Memory B cell (primary cell): ENCODE measurements around the gene SOX8.
A peak's percentile ranks its signal among the peaks of the same experiment; 100 is the strongest.
"Not testable (repeated sequence)": the region's sequence is repeated elsewhere in the genome, so short reads cannot be mapped to it uniquely, and the experiment has no call there.

Experiments
- ATAC-seq: fragments of 150-1000 bp; cut with Tn5 transposase; 2 replicates; pipeline ENCODE4 v1.10.0; 2021; ENCODE audit warnings: low read depth, mild to moderate bottlenecking, moderate library complexity
- DNase-seq, 2 donors: peaks; one replicate each; pipeline ENCODE4 v3.0.0; 2022; ENCODE audit warnings: low spot score in 2 of 2
- H3K27ac Mint-ChIP-seq: one replicate; pipeline ENCODE4 v1.8.0; 2022; ENCODE audit warnings: mild to moderate bottlenecking, moderate library complexity, mixed read lengths
- H3K27me3 Mint-ChIP-seq: one replicate; pipeline ENCODE4 v1.8.0; 2022; ENCODE audit warnings: mixed read lengths
- H3K36me3 Mint-ChIP-seq: one replicate; pipeline ENCODE4 v1.8.0; 2022; ENCODE audit warnings: mild to moderate bottlenecking, mixed read lengths
- H3K4me1 Mint-ChIP-seq: one replicate; pipeline ENCODE4 v1.8.0; 2022; ENCODE audit warnings: mixed read lengths
- H3K4me3 Mint-ChIP-seq: one replicate; pipeline ENCODE4 v1.8.0; 2022; ENCODE audit warnings: mild to moderate bottlenecking, moderate library complexity, mixed read lengths
- H3K9me3 Mint-ChIP-seq: one replicate; pipeline ENCODE4 v1.8.0; 2022; ENCODE audit warnings: mixed read lengths

The SOX8 gene

DNA sequence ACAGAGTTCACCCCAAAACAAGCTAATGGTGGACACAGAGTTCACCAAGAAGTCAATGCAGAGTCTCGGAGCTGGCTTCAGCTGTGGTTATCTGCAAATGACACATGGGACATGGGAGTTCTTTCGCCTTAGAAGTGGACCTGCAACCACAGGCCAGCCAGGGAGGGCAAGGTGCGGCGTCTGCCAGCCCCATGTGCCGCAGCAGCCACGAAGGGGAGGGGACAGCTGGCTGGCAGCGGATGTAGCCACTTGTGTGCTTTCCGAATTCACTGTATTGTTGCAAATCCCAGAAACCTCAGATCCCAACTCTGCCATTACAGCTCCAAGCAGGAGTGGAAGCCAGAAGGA is 35.5 kb upstream of the SOX8 start:
- H3K27ac Mint-ChIP-seq, result no peak overlapping the region
- no peaks in the 10 kb centered on the region for H3K27me3 Mint-ChIP-seq
- H3K36me3 Mint-ChIP-seq, result peaks cover 39% of the 10 kb centered on the region
- peaks cover 11% of the 10 kb centered on the region for H3K9me3 Mint-ChIP-seq
- no peak overlapping the region for H3K4me3 Mint-ChIP-seq
- DNase-seq (no peak), ATAC-seq (no peak)
- no peaks in the 10 kb centered on the region for H3K4me1 Mint-ChIP-seq

DNA sequence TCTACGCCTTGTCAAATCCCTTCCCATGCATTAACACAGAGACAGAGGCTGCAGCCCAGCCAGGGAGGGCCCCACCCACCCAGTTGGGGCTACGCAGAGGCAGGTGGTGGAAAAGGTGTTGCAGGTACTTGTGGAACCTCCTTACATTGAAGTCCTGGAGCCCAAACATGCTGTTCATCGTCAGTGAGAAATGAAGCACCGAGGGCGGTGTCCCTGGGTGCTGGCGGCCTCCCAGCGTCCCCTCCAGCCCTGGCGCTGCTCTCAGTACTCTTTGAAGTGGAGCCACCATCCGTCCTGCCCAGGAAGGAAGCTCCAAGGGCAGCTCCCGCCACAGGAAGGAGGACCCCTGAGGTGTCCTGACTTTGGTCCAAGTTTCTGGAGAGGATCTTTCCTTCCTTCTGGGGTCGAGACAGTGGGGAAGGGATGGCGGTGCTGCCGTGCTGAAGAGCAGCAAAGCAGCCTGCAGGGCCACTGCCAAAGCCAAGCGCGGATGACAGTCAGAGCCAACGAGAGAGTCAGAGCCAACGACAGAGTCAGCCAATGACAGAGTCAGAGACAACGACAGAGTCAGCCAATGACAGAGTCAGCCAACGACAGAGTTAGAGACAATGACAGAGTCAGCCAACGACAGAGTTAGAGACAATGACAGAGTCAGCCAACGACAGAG is 34.2 kb upstream of the SOX8 start:
- Mint-ChIP-seq H3K27ac (no peak overlapping the region), H3K27me3 (no peaks in the 10 kb centered on the region), H3K36me3 (peaks cover 33% of the 10 kb centered on the region), H3K4me3 (no peak overlapping the region), H3K9me3 (peaks cover 7% of the 10 kb centered on the region), H3K4me1 (peaks cover under 1% of the 10 kb centered on the region)
- ATAC-seq (no peak), DNase-seq (no peak)

DNA sequence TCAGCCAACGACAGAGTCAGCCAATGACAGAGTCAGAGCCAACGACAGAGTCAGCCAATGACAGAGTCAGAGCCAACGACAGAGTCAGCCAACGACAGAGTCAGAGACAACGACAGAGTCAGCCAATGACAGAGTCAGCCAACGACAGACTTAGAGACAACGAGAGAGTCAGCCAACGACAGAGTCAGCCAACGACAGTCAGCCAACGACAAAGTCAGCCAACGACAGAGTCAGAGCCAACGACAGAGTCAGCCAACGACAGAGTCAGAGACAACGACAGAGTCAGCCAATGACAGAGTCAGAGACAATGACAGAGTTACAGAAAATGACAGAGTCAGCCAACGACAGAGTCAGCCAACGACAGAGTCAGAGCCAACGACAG is 33.7 kb upstream of the SOX8 start:
- ATAC-seq, H3K27ac Mint-ChIP-seq, DNase-seq, H3K4me3 Mint-ChIP-seq, H3K9me3 Mint-ChIP-seq, H3K27me3 Mint-ChIP-seq, H3K4me1 Mint-ChIP-seq: not testable (repeated sequence)
- peaks cover 30% of the 10 kb centered on the region for H3K36me3 Mint-ChIP-seq

DNA sequence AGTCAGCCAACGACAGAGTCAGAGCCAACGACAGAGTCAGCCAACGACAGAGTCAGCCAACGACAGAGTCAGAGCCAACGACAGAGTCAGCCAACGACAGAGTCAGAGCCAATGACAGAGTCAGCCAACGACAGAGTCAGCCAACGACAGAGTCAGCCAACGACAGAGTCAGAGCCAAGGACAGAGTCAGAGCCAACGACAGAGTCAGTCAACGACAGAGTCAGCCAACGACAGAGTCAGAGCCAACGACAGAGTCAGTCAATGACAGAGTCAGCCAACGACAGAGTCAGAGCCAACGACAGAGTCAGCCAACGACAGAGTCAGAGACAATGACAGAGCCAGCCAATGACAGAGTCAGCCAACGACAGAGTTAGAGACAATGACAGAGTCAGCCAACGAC is 32.8 kb upstream of the SOX8 start:
- not testable (repeated sequence) for DNase-seq, H3K27me3 Mint-ChIP-seq, ATAC-seq, H3K4me3 Mint-ChIP-seq, H3K27ac Mint-ChIP-seq, H3K9me3 Mint-ChIP-seq, H3K4me1 Mint-ChIP-seq
- peaks cover 29% of the 10 kb centered on the region for H3K36me3 Mint-ChIP-seq

DNA sequence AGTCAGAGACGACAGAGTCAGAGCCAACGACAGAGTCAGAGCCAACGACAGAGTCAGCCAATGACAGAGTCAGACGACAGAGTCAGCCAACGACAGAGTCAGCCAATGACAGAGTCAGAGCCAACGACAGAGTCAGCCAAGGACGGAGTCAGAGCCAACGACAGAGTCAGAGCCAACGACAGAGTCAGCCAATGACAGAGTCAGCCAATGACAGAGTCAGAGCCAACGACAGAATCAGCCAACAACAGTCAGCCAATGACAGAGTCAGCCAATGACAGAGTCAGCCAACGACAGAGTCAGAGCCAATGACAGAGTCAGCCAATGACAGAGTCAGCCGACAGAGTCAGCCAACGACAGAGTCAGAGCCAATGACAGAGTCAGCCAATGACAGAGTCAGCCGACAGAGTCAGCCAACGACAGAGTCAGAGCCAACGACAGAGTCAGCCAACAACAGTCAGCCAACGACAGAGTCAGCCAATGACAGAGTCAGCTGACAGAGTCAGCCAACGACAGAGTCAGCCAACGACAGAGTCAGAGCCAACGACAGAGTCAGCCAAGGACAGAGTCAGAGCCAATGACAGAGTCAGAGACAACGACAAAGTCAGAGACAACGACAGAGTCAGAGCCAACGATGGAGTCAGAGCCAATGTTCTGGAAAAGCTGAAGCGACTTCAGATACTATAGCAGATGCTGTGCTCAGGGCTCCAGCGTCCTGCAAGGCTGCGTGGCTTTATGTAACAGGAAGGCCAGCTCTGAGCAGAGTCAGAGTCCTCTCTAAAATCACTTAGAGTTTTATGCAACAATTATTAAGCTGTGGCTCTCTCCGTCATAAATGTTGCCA is 30.6 kb upstream of the SOX8 start:
- H3K9me3 Mint-ChIP-seq, H3K27me3 Mint-ChIP-seq, H3K27ac Mint-ChIP-seq, H3K4me1 Mint-ChIP-seq, DNase-seq, H3K4me3 Mint-ChIP-seq, ATAC-seq: not testable (repeated sequence)
- peaks cover 24% of the 10 kb centered on the region for H3K36me3 Mint-ChIP-seq

DNA sequence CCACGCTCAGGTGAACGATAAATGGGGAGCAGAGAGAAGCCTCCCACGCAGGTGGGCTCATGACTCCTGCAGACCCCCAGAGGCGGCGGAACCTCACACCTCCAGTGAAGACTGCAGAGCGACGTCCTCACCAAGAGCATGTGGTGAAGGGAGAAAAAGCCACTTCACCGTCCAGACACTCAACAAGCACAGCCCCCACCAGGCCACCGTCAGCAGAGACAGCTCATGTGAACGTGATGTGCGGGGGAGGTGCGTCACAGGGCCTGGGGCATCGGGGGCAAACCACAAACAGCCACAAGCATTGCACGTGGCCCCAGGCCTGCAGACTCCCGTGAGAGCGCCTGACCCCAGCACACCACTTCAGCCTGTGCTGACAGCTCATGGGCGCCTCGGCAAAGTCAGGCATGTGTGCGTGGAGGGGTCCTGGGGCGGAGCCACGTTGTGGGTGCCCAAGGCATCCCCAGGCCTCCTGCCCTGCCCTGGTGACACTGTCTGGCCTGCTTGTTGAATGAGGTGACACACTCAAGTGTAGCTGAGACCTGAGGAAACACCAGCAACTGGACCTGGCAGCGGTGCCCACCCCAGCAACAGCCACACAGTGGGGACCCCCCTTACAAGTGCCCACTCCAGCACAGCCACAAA is 29.8 kb upstream of the SOX8 start:
- DNase-seq, result no peak
- no peak overlapping the region for H3K27ac Mint-ChIP-seq
- no peaks in the 10 kb centered on the region for H3K27me3 Mint-ChIP-seq
- H3K4me1 Mint-ChIP-seq, result peaks cover 6% of the 10 kb centered on the region
- no peak overlapping the region for H3K4me3 Mint-ChIP-seq
- no peaks in the 10 kb centered on the region for H3K9me3 Mint-ChIP-seq
- no peak for ATAC-seq
- H3K36me3 Mint-ChIP-seq, result peaks cover 25% of the 10 kb centered on the region

DNA sequence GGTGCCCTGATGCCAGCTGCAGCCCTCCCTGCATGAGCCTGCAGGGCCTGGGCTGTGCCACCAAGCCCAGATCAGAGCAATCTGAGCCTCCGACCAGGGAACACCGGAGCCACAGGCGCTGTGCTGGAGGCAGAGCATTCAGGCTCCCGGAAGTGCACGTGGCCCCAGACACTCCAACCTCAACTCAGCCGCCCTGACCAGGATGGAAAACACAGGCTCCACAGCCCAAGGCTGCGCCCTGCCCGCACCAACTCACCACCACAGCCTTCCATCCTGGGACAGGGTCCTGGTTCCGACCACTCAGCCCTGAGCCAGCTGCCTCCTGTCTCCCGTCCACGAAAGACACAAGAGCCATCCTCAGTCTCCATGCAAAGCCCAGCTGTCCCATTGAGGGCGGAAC is 29.2 kb upstream of the SOX8 start:
- Mint-ChIP-seq H3K4me1 (peaks cover 6% of the 10 kb centered on the region), H3K9me3 (no peaks in the 10 kb centered on the region), H3K27me3 (no peaks in the 10 kb centered on the region), H3K4me3 (no peak overlapping the region), H3K27ac (no peak overlapping the region), H3K36me3 (peaks cover 23% of the 10 kb centered on the region)
- ATAC-seq (no peak), DNase-seq (no peak)

DNA sequence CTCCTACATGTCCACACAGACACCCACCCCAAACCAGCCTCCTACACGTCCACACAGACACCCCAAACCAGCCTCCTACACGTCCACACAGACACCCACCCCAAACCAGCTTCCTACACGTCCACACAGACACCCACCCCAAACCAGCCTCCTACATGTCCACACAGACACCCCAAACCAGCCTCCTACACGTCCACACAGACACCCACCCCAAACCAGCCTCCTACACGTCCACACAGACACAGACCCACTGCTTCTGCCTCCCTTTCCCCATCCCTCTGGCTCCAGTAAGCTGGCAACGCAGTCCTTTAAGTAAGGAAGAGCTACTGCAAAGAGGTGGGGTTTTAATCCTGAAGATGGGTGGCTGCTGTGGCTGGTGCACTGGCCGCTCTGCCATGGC is 27.8 kb upstream of the SOX8 start:
- H3K9me3 Mint-ChIP-seq, H3K4me3 Mint-ChIP-seq, ATAC-seq, H3K27ac Mint-ChIP-seq, H3K4me1 Mint-ChIP-seq, H3K27me3 Mint-ChIP-seq, DNase-seq: not testable (repeated sequence)
- peaks cover 22% of the 10 kb centered on the region for H3K36me3 Mint-ChIP-seq

DNA sequence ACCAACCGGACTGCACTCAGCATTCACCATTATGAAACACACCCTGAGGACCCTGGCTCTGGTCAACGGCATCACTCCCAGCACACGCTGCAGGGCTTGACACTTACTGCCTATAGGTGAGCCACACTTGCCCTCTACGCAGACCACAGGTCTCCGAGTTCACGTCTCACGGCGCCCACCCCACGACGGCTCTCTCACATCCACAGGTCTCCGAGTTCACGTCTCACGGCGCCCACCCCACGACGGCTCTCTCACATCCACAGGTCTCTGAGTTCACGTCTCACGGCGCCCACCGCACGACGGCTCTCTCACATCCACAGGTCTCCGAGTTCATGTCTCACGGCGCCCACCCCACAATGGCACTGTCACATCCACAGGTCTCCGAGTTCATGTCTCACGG is 25.8 kb upstream of the SOX8 start:
- H3K27ac Mint-ChIP-seq, DNase-seq, ATAC-seq, H3K4me3 Mint-ChIP-seq, H3K27me3 Mint-ChIP-seq, H3K4me1 Mint-ChIP-seq, H3K9me3 Mint-ChIP-seq: not testable (repeated sequence)
- peaks cover 22% of the 10 kb centered on the region for H3K36me3 Mint-ChIP-seq

DNA sequence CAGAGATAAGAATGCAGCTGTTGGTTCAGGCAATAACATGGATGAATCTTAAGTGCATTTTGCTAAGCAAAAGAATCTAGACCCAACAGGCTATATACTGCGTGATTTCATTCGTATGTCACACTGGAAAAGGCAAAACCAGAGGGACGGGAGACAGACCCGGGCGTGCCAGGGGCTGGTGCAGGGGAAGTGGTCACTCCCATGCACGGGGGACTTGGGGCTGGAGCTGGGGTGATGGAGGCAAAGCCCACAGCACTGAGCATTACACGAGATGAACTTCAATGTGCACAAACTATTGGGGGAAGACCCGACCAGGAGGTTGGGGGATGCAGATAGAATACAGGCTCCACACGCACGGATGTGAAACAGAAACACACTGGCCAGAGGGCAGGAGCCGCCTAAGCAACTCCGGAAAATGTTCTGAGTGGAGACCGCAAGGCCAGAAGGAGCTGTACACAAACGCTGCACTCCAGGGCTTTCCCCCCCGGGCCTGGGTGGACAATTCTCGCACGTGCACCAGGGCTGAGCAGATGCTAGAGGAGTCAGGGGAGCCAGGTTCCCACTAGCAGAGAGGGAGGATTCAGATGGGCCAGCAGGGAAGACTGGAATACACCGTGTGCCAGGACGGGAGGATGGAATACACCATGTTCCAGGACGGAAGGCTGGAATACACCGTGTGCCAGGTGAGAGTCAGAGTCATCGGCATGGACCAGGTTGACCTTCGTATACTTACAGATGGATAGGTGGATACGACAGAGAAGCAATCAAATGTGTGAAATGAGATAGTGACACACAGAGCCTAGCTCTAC is 22.1 kb upstream of the SOX8 start:
- H3K27ac Mint-ChIP-seq, result no peak overlapping the region
- ATAC-seq, result no peak
- no peak overlapping the region for H3K4me3 Mint-ChIP-seq

DNA sequence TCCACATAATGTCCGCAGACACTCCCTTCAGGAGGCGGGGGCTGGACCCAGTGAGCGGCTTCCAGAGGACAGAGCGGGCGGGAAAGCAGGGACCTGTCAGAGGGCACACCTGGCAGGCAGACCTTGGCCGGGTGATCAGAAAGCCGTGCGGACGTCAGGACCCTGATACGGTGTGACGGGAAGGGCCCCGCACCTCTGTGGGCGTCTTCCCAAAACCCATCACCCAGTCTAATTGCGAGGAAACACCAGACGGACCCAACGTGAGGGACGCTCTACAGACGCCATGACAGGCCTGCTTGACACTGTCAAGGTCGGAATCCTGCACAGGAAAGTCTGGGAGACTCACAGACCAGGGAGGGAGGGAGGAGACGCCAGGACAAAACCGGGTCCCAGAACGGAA is 19.2 kb upstream of the SOX8 start:
- H3K36me3 Mint-ChIP-seq, result peaks cover 20% of the 10 kb centered on the region
- peaks cover 9% of the 10 kb centered on the region for H3K4me1 Mint-ChIP-seq

More for the DNA sequence above, 22.1 kb upstream of the SOX8 start:
- no peaks in the 10 kb centered on the region for H3K9me3 Mint-ChIP-seq
- H3K4me1 Mint-ChIP-seq, result peaks cover 9% of the 10 kb centered on the region
- no peak for DNase-seq
- no peaks in the 10 kb centered on the region for H3K27me3 Mint-ChIP-seq
- H3K36me3 Mint-ChIP-seq, result peaks cover 9% of the 10 kb centered on the region

DNA sequence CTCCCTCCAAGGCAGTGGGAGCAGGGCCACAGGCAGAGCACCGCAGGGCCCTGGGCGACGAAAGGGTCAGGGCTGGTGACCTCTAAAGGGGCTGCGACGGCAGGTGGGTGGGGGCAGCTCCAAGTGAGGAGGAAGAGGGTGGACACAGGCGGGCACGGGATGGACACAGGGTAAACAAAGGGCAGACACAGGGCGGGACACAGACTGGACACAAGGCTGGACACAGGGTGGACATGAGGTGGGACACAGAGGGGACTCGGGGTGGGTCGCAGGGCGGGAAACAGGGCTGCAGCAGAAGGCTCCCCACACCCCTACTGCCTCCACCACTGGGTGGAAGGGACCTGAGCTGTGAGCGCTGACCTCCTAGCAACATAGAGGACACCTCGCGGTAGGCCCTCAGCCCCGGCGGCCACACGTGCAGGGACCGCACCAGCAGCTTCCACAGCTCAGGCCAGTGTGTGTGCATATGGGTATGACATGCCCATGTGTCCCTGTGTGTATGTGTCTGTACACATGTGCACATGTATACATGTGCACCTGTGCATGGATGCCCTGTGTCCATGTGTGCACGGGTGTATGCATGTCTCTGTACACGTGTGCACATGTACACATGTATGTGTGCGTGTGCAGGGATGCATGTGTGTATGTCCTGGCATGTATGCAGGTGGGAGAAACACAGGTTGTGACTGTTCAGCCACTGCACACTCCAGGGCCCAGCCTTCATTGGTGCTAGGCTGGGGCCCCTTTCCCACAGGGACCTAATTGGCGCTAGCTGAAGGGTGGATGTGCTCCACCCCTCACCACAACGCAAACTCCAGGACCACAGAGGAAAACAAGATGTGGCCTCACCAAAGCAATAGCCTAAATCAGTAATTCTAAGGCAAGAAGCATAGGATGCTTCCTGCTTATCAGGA is 18.4 kb upstream of the SOX8 start:
- H3K27ac Mint-ChIP-seq, result no peak overlapping the region
- ATAC-seq, result no peak
- no peaks in the 10 kb centered on the region for H3K27me3 Mint-ChIP-seq
- peak overlapping the region; percentile 55 for H3K4me3 Mint-ChIP-seq
- peaks cover 18% of the 10 kb centered on the region for H3K36me3 Mint-ChIP-seq
- DNase-seq, result no peak
- peaks cover 9% of the 10 kb centered on the region for H3K4me1 Mint-ChIP-seq
- no peaks in the 10 kb centered on the region for H3K9me3 Mint-ChIP-seq

More for the DNA sequence above, 19.2 kb upstream of the SOX8 start:
- no peak overlapping the region for H3K27ac Mint-ChIP-seq
- ATAC-seq (no peak), DNase-seq (no peak)
- H3K27me3 Mint-ChIP-seq, result no peaks in the 10 kb centered on the region
- no peaks in the 10 kb centered on the region for H3K9me3 Mint-ChIP-seq
- no peak overlapping the region for H3K4me3 Mint-ChIP-seq

DNA sequence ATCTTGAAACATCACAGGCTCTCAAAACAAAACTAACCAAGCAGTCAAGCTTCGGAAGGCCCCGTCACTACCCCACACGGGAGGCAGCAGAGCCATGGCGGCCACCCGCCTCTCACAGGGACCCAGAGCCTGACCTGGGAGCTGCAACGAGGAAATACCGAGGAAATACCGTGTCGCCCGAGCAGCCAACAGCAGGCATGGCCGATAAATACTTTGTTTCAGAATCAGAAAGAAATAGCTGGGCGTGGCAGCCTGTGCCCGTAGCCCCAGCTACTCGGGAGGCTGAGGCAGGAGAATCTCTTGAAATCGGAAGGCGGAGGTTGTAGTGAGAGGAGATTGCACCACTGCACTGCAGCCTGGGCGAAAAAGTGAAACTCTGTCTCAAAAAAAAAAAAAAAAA is 17.7 kb upstream of the SOX8 start:
- DNase-seq, result no peak
- ATAC-seq, result no peak
- H3K27me3 Mint-ChIP-seq, result no peaks in the 10 kb centered on the region
- H3K4me3 Mint-ChIP-seq, result peak overlapping the region; percentile 55
- H3K27ac Mint-ChIP-seq, result no peak overlapping the region
- H3K4me1 Mint-ChIP-seq, result peaks cover 9% of the 10 kb centered on the region
- H3K36me3 Mint-ChIP-seq, result peaks cover 18% of the 10 kb centered on the region
- H3K9me3 Mint-ChIP-seq, result no peaks in the 10 kb centered on the region
